HG03139 (cell line): ENCODE results near the gene SLC6A11.

ENCODE experiments used
- ATAC-seq: cut with Tn5 transposase; IDR thresholded peaks from one replicate; pipeline ENCODE4 v1.9.1; 2021; ENCODE audit not compliant: unreplicated experiment

The SLC6A11 gene

GRCh38 chr3:10816019-10816862 is at the start of gene SLC6A11:
TSS of gene SLC6A11 (plus strand) at chr3:10816228. CDS start at chr3:10816266, 38 bp downstream.
- no peak for ATAC-seq

GRCh38 chr3:10768708-10769394 is 47.2 kb upstream of the SLC6A11 start:
- no peak for ATAC-seq

- no peak for ATAC-seq
These were observed 45.5 kb upstream of the SLC6A11 start for GRCh38 chr3:10770547-10770946.

GRCh38 chr3:10770981-10771380 is 45.0 kb upstream of the SLC6A11 start:
- no peak for ATAC-seq

DNA sequence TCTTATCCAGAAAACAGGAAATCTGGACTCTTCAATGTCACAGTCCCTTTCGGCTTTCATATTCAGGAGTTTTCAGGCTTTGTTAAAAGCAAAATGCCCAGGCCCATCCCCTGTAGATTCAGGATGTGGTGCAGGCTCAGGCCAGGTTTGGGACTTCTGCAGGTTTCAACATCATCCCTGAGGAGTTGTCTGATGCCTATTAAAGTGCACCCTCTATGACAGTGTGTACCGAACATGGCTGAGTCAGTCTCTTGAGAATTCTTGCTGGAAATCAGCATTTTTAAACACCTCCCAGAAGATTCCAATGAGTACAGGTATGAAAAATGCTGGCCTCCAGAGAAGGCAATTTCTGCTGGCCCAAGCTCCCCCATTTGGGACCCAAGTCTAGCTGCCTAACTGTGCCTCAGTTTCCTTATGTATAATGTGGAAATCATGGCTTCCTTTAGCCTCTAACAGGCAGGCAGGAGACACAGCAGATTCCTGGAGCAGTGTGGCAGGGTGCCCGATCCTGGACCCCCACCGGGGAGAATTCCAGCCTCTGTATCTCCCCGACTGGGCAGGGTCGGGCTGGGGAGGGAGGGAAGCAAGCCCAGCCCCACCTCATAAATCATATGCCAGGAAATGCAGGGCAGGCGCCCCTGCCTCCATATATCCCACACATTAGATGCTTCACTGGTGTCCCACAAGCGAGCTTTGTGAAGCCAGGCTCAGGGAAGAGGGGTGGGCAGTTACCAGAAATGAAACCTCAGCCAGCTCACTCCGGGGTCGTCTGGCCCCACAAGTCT is 44.4 kb upstream of the SLC6A11 start:
- ATAC-seq, result no peak

- no peak for ATAC-seq
These were observed 43.5 kb upstream of the SLC6A11 start for GRCh38 chr3:10772271-10773161.

DNA sequence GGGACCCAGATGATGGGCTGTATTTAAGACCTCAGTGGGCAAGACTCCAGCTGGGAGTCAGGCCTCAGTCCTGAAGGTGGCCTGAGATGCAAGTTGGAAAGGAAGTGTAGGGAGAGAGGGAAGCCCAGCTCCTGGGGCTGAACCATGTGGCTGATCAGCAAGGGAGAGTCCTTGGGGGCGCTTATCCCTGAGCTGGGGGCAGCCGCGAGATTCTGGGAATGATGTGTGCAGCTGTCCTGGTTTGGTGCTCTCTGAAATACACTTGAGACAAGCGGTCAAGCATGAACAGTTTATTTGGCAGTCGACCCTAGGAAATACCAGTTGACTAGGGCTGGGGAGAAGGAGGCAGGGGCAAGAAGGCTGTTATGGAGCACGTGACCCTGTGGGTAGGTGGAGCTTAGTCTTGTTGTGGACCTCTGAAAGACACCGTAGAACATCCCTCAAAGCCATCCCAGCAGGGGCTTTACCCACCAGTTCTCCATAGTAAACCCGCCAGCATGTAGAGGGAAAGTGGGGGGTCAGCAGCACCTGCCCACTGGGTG is 41.8 kb upstream of the SLC6A11 start:
- ATAC-seq, result no peak

DNA sequence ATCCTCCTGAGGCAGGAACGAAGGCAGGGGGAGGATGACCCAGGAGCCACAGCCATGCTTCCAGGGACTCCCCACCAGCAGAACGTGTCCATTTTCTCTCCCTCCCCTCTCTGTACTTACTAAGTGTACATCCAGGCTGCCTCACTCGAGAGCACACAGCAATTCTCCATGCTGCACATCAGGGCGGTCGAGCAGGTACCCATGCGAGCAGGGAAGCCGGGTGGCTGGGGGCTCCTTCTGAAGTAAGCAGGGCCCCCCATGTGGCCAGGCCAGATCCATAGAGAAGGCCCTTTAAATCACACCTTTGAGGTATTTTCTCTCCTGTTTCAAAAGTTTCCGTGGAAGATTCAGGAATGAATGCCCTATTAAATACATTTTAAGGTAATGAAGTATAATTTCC is 41.2 kb upstream of the SLC6A11 start:
- ATAC-seq, result no peak

DNA sequence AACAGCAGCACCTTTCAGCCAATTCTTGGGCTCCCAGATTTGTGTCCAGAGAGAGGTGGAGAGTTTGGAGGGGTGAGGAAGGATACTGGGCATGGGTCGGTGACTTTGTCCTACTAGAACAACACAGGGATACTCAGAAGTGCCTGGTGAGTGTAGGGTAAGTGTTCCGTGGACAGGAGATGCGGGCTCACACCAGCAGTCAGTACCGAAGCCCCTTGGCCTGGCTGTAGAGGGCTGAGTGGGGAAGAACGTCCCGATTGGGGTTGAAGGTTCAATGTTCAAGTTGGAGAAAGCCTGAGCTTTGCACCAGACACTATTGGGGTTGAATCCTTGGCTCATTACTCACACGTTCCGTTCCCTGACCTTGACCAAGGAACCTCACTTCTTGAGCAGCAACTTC is 40.8 kb upstream of the SLC6A11 start:
- no peak for ATAC-seq

DNA sequence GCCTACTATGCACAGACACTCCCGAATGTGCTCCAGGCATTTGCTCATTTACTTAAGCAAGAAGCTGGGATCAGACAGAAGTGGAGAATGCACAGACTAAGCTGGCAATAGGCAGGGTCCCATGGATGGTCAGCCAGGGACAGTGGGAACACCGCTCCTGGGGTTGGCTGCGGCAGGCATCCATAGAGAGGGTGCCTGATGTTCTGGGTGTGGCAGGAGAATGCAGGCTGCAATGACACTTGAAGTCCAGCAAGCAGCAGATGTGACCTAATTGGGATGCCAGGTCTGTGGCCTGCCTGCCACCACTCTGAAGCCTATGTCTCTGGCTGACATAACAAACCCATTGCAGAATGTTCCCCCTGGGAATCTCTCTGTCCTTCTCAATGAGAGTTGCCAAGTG is 40.2 kb upstream of the SLC6A11 start:
- no peak for ATAC-seq

DNA sequence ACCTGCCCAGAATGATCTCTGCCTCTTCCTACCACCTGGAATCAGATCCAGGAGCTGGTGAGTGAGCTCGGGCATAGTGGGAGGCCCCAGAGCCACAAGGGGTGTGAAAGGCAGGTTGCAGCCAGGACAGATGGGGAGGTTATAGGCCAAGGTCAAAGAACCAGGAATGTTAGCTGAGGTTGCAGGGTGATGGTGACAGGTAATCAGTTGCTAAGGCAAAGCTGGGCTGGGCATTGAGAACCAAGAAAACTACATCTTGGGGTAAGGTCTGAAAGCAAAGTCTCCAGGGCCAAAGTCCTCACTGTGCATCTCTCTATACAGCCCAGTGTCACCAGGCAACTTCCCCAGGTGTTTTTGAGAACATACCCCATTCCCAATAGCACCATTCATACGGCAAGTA is 38.4 kb upstream of the SLC6A11 start:
- ATAC-seq, result no peak

- no peak for ATAC-seq
These were observed 37.3 kb upstream of the SLC6A11 start for GRCh38 chr3:10778492-10779292.

- no peak for ATAC-seq
These were observed 36.7 kb upstream of the SLC6A11 start for GRCh38 chr3:10779293-10779805.

- ATAC-seq, result no peak
These were observed 35.8 kb upstream of the SLC6A11 start for GRCh38 chr3:10780243-10780642.

- ATAC-seq, result no peak
These were observed 35.1 kb upstream of the SLC6A11 start for GRCh38 chr3:10780922-10781321.

GRCh38 chr3:10781981-10782380 is 34.0 kb upstream of the SLC6A11 start:
- ATAC-seq, result no peak

DNA sequence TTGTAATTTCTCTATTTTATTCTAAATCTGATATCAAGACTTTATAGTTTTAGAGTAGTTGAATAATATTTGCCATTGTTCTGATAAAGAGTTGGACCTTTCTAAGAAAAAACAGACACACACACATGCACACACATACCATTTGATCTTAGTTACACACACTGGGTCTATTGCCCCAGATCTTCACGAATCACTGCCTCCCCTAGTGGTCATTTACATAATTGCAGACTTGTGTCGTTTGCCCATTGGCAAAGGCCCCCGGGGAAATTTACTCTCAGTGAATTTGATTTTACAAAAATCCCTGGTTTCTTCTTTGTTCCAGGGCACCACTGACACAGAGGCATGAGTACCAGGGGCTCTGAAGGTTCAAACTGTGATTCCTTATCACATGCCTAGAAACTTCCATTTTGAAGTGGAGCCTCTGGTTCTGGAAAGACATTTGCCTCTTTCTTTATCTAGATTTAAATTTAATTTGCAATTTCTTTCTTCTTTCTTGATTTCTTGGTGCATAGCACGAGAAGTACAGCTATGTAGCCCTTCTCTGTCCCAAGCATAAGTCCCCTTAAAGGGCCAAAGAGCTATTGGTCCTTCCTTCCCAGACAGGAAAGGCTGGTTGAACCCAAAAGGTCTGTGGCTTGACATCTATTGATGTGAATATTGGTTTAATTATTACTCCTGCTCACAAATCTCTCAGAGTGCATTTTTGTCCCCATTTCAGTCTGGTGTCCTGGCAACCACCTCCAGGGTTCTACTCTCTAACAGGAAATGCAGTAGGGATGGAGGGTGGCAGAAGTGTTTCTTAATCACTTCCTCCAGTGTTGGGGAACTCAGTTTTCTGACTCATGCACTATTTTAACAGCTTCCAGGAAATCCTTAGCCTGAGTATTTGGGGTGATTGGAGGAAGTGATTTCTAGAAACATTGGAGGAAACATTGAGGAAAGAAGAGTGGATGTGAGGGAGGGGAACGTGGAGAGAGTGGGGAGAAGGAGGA is 32.4 kb upstream of the SLC6A11 start:
- ATAC-seq, result no peak

GRCh38 chr3:10786640-10787039 is 29.4 kb upstream of the SLC6A11 start:
- ATAC-seq, result no peak
